ENCODE measurements around the gene DSN1.

- TF ChIP-seq, protein P1, sequence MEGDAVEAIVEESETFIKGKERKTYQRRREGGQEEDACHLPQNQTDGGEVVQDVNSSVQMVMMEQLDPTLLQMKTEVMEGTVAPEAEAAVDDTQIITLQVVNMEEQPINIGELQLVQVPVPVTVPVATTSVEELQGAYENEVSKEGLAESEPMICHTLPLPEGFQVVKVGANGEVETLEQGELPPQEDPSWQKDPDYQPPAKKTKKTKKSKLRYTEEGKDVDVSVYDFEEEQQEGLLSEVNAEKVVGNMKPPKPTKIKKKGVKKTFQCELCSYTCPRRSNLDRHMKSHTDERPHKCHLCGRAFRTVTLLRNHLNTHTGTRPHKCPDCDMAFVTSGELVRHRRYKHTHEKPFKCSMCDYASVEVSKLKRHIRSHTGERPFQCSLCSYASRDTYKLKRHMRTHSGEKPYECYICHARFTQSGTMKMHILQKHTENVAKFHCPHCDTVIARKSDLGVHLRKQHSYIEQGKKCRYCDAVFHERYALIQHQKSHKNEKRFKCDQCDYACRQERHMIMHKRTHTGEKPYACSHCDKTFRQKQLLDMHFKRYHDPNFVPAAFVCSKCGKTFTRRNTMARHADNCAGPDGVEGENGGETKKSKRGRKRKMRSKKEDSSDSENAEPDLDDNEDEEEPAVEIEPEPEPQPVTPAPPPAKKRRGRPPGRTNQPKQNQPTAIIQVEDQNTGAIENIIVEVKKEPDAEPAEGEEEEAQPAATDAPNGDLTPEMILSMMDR (conservative IDR thresholded peaks at IDR 0.05; ENCODE audit: low read length): no peak
- no peak for TF ChIP-seq EZH2phosphoT487 (IDR thresholded peaks at IDR 0.05; ENCODE audit: borderline replicate concordance)
These were observed 60.8 kb downstream of the DSN1 start for GRCh38 chr20:36712775-36713174.

Measured in Loucy (cell line).